Neural cell (in vitro differentiated cells): Measurements from ENCODE around the gene VAX1. TPM values are rescaled to one million over a fixed set of nuclear protein-coding genes. Genes with fewer than 3 reads are reported as not detected.

Source experiments
- polyA plus RNA-seq: library from polyadenylated mRNA; depleted of rRNA; stranded (reverse); fragments of >200 nt; gene quantifications from 2 replicates; pipeline ENCODE4 v1.2.3, GENCODE V29; 2014
- small RNA-seq, 3 experiments: library from RNA; depleted of rRNA; stranded (forward); fragments of <200 nt; gene quantifications; one replicate each; pipeline ENCODE3, GENCODE V24; 2012

Gene VAX1
- polyA plus RNA-seq, 1 donor from 2014 or later, result 0.63 TPM

Small RNA genes lying within 50 kb of the gene (small RNA-seq; reads per million reads assigned to genes)
- gene MIR3663, result 0 to 0.07 (median 0.03) reads per million in 3 experiments

Other genes starting within 250 kb of the VAX1 start
- 40.9 and 55.8 TPM in 2 replicates for gene SHTN1, start 133.1 kb downstream of the VAX1 start, polyA plus RNA-seq
- gene KCNK18, start 59.2 kb upstream of the VAX1 start, polyA plus RNA-seq, result not detected in 2 replicates
- gene SLC18A2, start 102.8 kb upstream of the VAX1 start, polyA plus RNA-seq, result 0.05 and 0.24 TPM in 2 replicates
- gene PDZD8, start 237.2 kb upstream of the VAX1 start, polyA plus RNA-seq, result 16.3 and 17.1 TPM in 2 replicates